Measurements from ENCODE around the gene PLXDC2.
A peak's percentile ranks its signal among the peaks of the same experiment; 100 is the strongest.
"Not testable (repeated sequence)": the region's sequence is repeated elsewhere in the genome, so short reads cannot be mapped to it uniquely, and the experiment has no call there.

Gene PLXDC2

GRCh38 chr10:19979628-19980027 lies 163.4 kb downstream of the PLXDC2 start:
- no peak for DNase-seq

GRCh38 chr10:19983880-19984565 lies 167.8 kb downstream of the PLXDC2 start:
- no peak for DNase-seq

DNA sequence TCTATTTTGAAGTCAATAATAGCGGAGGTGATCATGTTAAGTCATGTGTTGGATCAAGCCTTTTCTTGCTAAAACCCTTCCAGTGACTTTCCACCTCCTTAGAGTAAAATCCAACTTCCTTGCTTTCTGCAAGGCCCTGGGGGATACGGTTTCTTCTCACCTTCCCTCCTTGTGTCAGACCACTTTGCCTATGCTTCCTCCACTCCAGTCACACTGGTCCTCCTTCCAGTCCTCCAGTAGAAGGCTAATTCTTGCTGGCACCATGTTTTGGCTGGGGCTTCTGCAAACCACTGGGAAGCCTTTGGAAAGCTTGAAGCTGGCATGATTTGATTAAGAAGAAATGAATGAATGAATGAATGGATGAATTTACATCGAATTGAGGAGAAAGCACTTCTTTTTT lies 169.5 kb downstream of the PLXDC2 start:
- no peak for DNase-seq

DNA sequence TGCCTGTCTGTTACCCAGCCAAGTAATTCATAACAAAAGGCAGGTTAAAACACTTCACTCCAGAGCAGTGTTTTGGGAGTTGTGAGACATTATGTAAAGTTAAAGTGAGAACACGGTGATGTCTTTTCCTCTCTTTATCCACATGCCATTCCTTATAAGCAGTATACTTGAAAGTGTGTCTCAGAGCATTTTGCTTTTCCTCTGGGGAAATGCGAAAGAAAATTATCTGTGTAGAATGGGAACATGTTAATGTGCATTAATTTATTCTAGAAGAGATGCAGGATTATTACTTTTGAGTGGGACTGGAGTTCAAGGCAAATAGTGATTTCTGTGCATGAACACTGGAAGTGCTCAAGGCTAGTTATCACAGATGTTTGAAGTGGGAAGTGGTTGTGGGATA lies 170.4 kb downstream of the PLXDC2 start:
- no peak for DNase-seq

- no peak for DNase-seq
Observed at GRCh38 chr10:19987931-19988330, 171.7 kb downstream of the PLXDC2 start.

GRCh38 chr10:19993714-19994315 lies 177.6 kb downstream of the PLXDC2 start:
- peak; percentile 66 for DNase-seq

GRCh38 chr10:19998482-19998881 lies 182.2 kb downstream of the PLXDC2 start:
- DNase-seq: no peak

DNA sequence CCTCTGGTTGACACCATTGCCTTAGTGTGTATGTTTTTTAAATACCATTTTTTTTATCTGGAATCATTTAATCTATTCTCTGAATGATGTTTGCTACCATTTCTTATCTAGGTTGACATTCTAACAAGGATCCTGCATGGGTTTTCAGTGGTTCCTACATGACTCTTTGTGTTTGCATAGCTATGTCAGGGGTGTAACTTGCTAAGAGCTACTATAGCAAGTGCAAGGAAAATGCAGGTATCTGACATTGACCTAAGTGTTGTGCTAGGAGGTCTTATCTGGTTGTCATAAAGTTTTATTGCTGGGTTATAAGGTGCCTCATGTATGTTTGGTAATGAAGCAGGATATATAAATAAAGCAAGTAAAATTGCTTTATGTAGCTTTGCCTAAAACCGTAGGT lies 183.2 kb downstream of the PLXDC2 start:
- DNase-seq: no peak

- not testable (repeated sequence) for DNase-seq
Observed at GRCh38 chr10:20002026-20002425, 185.8 kb downstream of the PLXDC2 start.

DNA sequence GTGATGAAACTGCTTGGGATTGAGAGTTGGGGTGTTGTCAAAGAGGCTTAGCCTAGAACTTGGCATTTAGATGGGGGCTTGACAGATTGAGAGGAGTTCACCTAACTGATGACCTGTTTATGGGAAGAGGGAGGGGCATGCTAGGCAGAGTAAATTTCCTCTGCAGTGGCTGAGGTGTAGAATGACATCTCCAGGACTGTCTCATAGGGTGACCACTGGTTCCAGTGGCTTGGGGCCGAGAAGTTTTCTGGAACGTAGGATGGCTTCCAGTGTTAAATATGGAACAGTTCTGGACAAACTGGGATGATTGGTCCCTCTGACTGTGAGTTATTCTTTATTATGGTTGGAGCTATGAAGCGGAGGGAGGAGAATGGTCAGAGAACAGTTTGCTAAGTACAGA lies 186.4 kb downstream of the PLXDC2 start:
- no peak for DNase-seq

DNA sequence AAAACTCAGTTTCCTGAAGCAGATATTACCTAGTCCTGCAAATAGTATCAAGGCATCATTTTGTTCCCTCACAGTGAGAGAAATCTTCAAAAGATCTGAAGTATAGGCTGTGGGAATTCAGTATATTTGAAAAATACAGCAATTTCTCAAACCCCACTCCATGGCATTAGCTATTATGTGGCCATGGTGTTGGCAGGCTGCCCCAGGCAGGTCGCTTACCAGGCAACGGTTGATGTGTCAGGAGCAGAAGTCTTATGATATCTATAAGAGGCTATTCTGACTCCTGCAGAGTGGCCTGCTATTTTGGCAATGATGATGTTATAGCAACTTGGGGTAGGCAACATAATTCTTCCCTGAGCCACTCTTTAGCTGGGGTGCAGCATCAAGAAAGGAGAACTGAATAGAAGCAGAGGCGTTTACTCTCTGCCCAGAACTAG lies 187.9 kb downstream of the PLXDC2 start:
- DNase-seq: peak; percentile 26

- DNase-seq: no peak
Observed at GRCh38 chr10:20005638-20006037, 189.4 kb downstream of the PLXDC2 start.

GRCh38 chr10:20006169-20006870 lies 190.1 kb downstream of the PLXDC2 start:
- DNase-seq: no peak

GRCh38 chr10:20007426-20007825 lies 191.2 kb downstream of the PLXDC2 start:
- DNase-seq: peak; percentile 28

DNA sequence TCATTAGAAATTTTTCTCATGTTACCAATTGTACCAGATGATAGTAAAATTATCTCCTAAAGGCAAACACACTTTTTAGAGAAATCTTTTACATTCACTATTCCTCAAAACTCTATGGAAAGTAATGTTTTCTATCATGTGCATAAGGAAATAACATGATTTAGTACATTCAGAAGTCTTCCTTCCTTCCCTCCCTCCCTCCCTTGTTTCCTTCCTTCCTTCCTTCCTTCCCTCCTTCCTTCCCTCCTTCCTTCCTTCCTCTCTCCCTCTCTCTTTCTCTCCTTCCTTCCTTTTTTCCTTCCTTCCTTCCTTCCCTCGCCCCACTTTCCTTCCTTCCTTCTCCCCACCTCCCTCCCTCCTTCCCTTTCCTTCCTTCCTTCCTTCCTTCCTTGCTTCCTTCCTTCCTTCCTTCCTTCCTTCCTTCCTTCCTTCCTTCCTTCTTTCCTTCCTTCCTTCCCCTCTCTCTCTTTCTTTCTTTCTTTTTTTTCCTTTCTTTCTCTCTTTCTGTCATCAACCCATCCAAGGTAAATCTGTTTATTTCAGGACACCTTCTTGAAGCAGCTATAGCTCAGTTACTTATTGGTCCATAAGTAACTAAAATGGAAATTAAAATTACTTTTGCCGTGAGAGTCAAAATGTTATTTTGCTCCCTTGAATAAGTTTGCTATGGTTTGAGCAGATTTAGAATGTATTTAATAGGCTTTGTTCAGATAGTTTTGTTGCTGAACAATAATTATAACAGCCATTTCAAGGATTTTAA lies 197.9 kb downstream of the PLXDC2 start:
- DNase-seq: no peak

- DNase-seq: peak; percentile 18
Observed at GRCh38 chr10:20017961-20018360, 201.7 kb downstream of the PLXDC2 start.

GRCh38 chr10:20020677-20021076 lies 204.4 kb downstream of the PLXDC2 start:
- no peak for DNase-seq

DNA sequence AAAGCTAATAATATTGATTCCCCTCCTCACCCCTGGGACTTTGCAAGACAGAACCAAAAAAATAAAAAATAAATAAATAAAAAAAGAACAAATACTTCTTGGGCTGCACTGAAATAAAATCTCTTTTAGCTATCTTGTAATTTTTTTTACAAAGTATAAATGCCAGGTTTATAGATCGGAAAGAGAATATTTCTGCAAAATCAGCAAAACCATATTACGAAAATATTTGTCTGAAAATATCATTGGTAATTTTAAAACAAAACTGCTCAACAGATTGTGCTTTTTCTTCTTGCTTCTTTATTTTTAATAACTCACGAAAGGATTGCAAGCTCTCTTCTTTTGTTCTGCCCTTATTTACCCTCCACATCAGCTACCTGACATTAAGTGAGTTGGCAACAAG lies 213.3 kb downstream of the PLXDC2 start:
- no peak for DNase-seq

- no peak for DNase-seq
Observed at GRCh38 chr10:20033476-20033875, 217.2 kb downstream of the PLXDC2 start.

DNA sequence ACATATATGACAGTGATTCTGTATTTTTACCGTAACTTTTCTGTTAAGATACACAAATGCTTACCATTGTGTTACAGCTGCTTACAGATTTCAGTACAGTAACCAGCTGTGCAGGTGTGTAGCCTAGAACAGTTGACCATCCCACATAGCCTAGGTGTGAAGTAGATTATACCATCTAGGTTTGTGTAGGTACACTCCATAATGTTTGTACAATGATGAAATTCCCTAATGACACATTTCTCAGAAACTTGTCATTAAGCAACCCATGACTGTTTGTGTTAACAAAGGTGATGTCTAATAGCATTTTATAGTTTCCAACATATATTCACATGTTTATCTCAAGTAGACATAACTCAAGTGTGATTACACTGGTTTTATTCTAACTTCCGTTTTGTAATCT lies 218.5 kb downstream of the PLXDC2 start:
- no peak for DNase-seq

DNA sequence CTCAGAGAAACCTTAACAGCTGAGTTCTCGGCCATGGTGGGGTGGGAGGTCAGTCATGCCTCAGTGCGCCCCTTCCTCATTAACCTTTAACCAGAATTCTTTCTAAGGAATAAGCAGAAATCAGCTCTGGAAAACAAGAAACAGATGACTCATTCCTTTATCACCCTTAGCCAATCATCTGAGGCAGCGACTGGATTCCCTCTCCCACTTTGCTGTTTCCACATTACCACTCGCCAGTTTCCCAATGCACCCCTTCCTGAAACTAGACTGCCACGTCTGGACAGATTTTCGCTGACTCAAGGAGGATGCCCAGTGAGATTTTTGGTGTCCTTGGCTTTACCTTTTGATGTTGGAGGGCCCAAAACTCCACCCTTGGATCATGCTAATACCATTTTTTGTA lies 223.8 kb downstream of the PLXDC2 start:
- DNase-seq: no peak

GRCh38 chr10:20041931-20042330 lies 225.7 kb downstream of the PLXDC2 start:
- DNase-seq: no peak

- not testable (repeated sequence) for DNase-seq
Observed at GRCh38 chr10:20045100-20045499, 228.9 kb downstream of the PLXDC2 start.

Measured in fibroblast of skin of abdomen (primary cell).